HuH-7.5 (cell line): Measurements from ENCODE around the gene PLPP3.

Experiments
- DNase-seq: peaks from one replicate; pipeline ENCODE4 v3.0.0; 2011; ENCODE audit warnings: low spot score

PLPP3 gene

GRCh38 chr1:56496158-56496557, 83.2 kb downstream of the PLPP3 start:
- DNase-seq, result no peak

DNA sequence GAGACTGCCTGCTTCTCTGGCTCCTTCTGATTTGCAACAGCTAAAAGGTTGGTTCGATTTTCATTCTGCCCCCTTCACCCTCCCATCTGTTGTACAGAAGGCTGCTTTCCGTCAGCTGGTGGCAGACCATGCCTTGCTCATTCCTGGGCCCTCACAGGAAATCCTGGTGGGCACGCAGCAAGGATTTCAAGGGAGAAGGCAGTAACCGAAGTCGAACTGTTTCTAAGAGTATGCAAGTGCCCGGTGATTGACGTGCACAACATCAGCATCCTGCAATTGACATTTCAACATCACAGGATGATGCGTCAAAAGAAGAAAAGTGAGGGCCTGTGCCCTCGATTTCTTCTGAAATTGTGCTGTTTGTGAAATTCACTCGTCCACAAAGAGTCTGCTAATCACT, 83.8 kb downstream of the PLPP3 start:
- no peak for DNase-seq

DNA sequence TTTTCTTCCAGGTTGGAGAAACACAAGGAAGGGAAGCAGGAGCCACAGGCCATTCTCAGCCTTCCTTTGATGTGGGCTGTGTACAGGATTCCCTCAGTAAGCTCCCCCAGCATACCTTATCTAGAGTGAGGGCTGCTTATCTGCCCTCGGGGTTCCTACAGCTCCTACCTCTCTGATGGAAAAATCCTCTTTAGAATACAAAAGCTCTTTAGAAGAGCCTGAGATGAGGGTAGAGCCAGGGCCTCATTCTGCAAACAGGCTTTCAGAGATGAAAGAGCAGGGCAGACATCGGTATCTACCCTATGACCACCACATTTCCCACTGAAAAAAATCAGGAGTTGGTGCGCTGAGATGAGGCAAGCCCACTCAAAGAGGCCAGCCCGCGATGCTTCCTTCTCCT, 85.1 kb downstream of the PLPP3 start:
- DNase-seq, result peak; percentile 35

- no peak for DNase-seq
Observed at GRCh38 chr1:56493826-56494225, 85.5 kb downstream of the PLPP3 start.

GRCh38 chr1:56491441-56491840, 87.9 kb downstream of the PLPP3 start:
- no peak for DNase-seq

DNA sequence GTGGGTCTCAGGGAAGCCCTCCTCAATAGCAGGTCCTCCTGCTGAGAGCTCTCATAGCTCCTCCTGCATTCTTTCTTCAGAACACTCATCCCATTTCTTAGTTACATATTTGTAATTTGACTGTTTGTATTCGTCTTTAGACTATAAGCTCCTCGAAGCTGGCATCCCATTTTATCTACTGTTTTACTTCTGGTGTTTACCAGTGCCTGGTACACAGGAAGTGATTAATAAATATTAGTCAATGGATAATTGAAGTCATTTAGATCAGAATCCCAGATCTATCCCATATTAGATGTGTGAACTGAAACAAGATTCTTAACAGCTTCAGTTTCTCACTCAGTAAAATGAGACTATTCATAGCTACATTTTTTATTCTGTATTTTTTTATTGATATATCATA, 88.7 kb downstream of the PLPP3 start:
- no peak for DNase-seq

DNA sequence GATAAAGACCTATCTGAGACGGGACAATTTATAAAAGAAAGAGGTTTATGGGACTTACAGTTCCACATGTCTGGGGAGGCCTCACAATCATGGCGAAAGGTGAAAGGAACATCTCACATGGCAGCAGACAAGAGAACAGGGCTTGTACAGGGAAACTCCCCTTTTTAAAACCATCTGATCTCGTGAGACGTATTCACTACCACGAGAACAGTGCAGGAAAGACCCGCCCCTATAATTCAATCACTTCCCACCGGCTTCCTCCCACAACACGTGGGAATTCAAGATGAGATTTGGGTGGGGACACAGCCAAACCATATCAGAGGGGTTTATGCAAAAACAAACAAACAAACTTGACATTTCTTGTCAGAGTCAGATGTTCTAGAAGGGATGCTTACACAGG, 89.7 kb downstream of the PLPP3 start:
- DNase-seq, result no peak

GRCh38 chr1:56484695-56485094, 94.7 kb downstream of the PLPP3 start:
- DNase-seq, result no peak

GRCh38 chr1:56483104-56483503, 96.3 kb downstream of the PLPP3 start:
- DNase-seq, result no peak

DNA sequence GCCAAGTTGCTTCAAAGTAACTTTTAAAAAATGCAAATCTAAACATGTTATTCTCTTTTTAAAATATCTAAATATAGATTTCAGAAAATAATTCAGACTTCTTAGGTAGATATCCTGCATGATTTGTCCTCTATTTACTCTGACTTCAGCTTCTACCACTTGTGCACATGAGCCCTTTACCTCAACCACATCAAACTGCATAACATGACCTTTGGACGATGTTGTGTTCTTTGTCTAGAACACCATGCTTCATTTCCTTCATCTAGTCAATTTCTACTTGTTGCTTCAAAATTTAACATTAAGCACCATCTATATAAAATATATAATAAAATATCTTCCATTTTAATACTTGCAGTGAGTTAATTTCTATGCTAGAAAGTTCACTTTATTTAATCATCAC, 96.9 kb downstream of the PLPP3 start:
- no peak for DNase-seq

DNA sequence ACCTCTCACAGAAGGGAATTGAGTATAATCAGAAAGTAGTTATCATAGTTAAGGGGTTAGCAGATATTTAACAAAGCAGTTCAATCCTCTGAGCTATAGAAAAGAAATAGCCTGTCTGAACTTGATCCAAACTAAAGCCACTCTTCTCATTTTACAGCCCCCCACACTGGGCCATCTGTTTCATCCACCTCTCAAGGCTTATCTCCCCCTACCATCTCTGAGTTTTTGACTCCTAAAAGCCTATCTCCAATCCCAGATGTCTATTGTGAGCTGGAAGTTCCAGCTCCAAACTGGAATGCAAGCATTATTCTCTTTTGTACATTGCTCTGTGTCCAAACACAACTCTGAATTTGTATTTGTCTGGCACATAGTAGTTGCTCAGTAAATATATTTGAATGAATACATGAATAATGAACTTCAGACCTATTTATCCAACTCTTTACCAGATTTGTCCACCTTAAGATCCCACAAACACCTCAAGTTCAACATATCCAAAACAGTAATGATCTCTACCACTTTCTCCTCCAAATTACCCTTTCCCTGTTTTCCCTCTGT, 98.1 kb downstream of the PLPP3 start:
- no peak for DNase-seq

GRCh38 chr1:56478734-56479133, 100.6 kb downstream of the PLPP3 start:
- DNase-seq, result no peak

GRCh38 chr1:56477164-56478111, 101.9 kb downstream of the PLPP3 start:
- DNase-seq, result peak; percentile 48

- no peak for DNase-seq
Observed at GRCh38 chr1:56473582-56474270, 105.6 kb downstream of the PLPP3 start.

GRCh38 chr1:56472860-56473259, 106.5 kb downstream of the PLPP3 start:
- no peak for DNase-seq

GRCh38 chr1:56469640-56470371, 109.6 kb downstream of the PLPP3 start:
- no peak for DNase-seq

GRCh38 chr1:56468518-56468917, 110.8 kb downstream of the PLPP3 start:
- no peak for DNase-seq

- DNase-seq, result no peak
Observed at GRCh38 chr1:56466538-56466937, 112.8 kb downstream of the PLPP3 start.

DNA sequence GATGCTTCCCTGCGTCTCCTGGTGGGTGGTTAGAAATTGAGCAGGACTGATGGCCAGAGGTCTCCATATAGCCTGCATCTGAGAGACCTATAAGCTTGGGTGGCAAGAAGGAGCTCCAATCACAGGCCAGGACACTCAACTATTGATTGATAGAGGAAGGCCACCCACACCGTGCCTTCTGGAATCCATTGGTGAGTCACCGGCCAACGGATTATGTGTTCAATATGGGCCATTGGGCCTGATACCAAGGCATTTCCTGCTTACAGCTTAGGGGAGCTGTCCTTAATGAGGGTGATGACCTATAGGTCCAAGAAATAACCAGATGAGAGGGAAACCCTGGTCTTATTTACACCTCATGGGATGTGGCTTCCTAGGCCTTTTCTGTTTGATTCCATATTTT, 115.1 kb downstream of the PLPP3 start:
- DNase-seq, result no peak

DNA sequence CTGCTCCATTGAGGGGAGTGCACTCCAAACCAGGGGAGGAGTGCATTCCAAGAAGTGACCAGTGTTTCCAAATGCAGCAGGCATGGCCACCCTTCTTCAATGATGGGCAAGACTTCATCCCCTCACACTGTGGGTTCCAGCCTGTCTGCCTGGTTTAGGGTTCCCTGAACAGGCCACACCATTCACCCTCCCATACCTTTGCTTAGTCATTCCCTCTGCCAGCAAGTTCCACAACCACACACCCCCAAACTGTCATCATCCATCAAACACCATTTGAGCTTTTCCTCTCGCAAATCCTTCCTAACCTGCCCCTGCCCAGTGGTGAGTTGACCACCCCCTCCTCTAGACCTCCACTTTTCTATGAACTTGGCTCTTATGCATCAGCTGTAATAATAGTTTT, 116.0 kb downstream of the PLPP3 start:
- DNase-seq, result no peak

DNA sequence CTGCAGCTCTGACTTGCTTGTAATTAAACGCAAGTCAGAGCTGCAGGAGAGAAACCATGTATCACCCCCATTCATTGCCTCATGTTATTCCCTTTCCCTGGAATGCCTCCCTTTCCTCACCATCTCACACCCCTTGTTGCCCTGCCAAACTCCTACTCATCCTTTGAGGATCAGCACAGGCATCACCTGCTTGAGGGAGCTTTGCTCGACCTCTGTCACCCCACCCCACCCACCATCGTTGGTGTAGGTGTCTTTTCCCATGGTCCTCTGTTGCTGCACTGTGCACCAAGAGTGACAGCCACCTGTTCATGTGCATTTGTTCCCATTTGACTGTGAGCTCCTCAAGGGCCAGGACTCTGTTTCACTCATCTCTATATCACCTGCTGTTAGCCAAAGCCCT, 117.2 kb downstream of the PLPP3 start:
- DNase-seq, result no peak
